NCI-H1105 treated with DMSO at 0.1 percent for 48 hours (cell line): Measurements from ENCODE around the gene SEC16A.

ENCODE experiments used
- DNase-seq: peaks from one replicate; lab custom pipeline; 2025; lab: John Stamatoyannopoulos, UW

SEC16A gene

GRCh38 chr9:136399176-136400037 is 83.4 kb downstream of the SEC16A start:
- DNase-seq = no peak

GRCh38 chr9:136398286-136398685 is 84.6 kb downstream of the SEC16A start:
- DNase-seq = no peak

GRCh38 chr9:136397643-136398042 is 85.2 kb downstream of the SEC16A start:
- DNase-seq = no peak

GRCh38 chr9:136396219-136396515 is 86.7 kb downstream of the SEC16A start:
- DNase-seq = no peak

DNA sequence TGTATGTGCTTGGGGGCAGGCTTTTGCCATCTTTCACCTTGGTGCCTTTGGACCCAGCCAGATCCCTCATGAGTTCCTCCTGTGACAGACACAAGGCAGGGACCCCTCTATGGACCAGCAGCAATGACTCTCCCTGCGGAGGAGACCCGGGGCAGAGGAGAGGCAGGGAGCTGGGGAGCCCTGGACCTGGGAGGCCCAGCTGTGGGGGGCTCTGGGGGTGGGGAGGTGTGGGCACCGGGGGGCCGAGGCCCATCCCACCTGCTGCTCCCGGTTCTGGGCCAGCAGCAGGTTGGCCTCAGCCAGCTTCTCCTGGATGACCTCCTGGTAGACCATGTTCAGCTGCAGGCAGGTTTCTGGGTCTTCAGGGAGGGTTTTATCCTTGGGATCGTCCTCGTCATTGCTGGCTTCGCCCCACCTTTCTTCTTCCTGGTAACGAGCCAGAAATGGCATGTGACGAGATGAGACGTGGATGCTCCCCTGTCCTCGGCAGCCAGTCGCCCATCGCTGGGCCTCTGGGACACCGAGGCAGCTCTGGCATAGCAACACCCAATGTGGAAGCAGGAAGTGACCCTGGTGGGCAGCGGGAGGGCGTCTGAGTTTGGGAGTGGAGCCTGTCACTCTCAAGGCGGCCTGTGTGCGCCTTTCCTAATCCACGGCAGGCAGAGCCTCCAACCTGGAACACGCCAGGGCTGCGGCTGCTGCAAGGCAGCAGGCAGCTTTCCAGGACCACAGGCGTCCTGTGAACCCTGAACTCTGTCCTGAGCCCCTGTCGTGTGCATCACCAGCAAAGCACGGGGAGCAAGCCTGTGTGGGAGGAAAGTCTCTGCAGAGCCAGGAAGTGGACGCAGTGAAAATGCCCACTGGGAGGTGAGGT is 87.3 kb downstream of the SEC16A start:
- DNase-seq = no peak

DNA sequence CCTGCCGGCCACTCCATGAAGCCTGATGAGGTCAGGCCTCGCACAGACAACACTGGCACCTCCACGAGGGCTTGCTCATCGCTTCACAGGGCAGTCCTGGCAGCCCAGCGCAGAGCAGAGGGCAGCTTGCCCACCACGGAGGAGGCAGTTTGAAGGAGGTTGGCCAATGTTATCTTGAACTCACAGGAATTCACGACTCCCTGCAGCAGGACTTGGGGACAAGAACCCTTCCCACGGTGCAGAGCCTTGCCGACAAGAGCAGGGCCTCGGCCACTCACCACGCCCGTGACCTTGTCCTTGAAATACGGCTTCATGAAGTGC is 87.9 kb downstream of the SEC16A start:
- no peak for DNase-seq

- no peak for DNase-seq
Measured at GRCh38 chr9:136394312-136395019, 88.4 kb downstream of the SEC16A start.

GRCh38 chr9:136393531-136393930 is 89.3 kb downstream of the SEC16A start:
- DNase-seq = no peak

DNA sequence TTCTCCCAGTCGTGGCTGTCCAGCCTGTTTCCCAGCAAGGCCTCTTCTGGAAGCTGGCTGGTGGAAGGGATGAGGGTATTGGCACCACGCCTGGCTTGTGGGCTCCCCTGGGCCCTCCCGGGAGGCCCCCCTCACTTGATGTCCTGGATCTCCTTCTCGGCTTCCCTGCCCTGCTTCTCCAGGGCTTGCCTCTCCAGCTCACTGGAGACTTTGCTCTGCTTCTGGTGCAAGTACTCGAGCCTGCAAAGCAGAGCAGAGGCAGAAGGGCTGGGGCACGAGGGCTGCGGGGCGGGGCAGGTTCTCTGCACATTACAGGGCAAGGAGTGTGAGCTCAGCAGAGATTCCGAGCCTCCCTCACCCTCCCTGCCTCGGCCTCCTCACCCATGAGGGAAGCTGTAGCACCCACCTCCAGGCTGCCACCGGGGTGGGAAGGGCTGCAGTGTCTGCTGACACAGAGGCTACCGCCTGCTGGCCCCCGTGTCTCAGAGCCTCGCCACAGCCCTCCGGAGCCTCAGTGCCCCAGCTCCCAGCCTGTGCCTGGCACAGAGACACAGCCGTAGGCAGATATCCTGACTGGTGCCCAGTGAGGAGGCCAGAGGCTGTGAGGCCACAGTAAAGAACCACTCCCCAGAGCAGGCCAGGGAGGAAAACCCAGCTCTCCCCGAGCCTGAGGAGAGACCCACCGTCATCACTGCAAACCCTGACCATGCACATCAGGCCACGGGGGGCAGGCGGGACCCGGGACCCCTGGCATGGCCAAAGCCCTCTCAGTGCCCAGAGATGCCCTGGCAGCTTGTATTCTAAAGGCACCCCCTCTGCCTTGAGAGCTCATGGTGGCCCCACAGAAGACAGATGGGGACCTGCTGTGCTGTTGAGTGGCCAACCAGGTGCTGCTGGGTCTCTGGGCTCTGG is 90.0 kb downstream of the SEC16A start:
- no peak for DNase-seq

GRCh38 chr9:136391737-136392537 is 90.9 kb downstream of the SEC16A start:
- no peak for DNase-seq
